DOHH2 (cell line): ENCODE results near the gene MEGF11.

Source experiments
- EZH2phosphoT487 ChIP-seq: fragments of 200-600 bp; sonication (generic); IDR thresholded peaks from 2 replicates; pipeline ENCODE4 v1.6.1; 2017; ENCODE audit warnings: borderline replicate concordance, mild to moderate bottlenecking, antibody characterized with exemption, low read length, moderate library complexity, mixed read lengths
- TF ChIP-seq, protein P1 (sequence below): fragments of 200-600 bp; sonication (generic); IDR thresholded peaks from one replicate; pipeline ENCODE4 v1.5.1; 2014; ENCODE audit warnings: antibody characterized with exemption, mild to moderate bottlenecking, low read depth, low read length; ENCODE audit not compliant: poor library complexity, severe bottlenecking

DNA sequence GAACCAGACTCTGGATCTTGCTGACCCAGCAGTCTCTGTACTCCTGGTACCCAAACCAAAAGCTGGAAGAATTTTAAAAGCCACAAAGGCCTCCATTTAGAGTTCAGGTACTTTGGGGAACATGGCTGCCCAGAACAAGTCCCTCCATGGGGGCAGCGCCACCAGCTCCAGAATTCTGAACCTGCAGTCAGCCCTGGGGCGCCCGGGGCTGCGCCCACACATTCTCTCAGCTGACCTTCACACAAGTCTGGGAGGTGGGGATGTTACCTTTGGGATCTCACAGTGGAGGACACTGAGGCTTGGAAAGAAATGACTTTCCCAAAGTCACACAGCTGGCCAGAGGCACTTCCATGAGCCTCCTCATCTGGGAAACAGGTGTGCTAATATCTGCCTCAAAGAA lies 229.4 kb downstream of the MEGF11 start:
- TF ChIP-seq, protein P1, sequence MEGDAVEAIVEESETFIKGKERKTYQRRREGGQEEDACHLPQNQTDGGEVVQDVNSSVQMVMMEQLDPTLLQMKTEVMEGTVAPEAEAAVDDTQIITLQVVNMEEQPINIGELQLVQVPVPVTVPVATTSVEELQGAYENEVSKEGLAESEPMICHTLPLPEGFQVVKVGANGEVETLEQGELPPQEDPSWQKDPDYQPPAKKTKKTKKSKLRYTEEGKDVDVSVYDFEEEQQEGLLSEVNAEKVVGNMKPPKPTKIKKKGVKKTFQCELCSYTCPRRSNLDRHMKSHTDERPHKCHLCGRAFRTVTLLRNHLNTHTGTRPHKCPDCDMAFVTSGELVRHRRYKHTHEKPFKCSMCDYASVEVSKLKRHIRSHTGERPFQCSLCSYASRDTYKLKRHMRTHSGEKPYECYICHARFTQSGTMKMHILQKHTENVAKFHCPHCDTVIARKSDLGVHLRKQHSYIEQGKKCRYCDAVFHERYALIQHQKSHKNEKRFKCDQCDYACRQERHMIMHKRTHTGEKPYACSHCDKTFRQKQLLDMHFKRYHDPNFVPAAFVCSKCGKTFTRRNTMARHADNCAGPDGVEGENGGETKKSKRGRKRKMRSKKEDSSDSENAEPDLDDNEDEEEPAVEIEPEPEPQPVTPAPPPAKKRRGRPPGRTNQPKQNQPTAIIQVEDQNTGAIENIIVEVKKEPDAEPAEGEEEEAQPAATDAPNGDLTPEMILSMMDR: no peak
- TF ChIP-seq EZH2phosphoT487: no peak
